Hepatocyte (in vitro differentiated cells): ENCODE data around the gene RBCK1.

Experiments used
- CTCF ChIP-seq: fragments of 200-600 bp; sonication (generic); IDR thresholded peaks from 2 replicates; pipeline ENCODE4 v1.5.1; 2016; ENCODE audit warnings: antibody characterized with exemption, mild to moderate bottlenecking; ENCODE audit not compliant: poor library complexity
- EZH2phosphoT487 ChIP-seq: fragments of 200-600 bp; sonication (generic); IDR thresholded peaks from one replicate; pipeline ENCODE4 v1.6.1; 2018; ENCODE audit warnings: antibody characterized with exemption, mild to moderate bottlenecking, low read depth, moderate library complexity; ENCODE audit not compliant: unreplicated experiment, severe bottlenecking

GRCh38 chr20:480044-480443, 71.9 kb downstream of the RBCK1 start:
- TF ChIP-seq CTCF (no peak), EZH2phosphoT487 (no peak)
